Kidney epithelial cell (primary cell): ENCODE results near the gene IBTK. TPM values are rescaled to one million over a fixed set of nuclear protein-coding genes. Genes with fewer than 3 reads are reported as not detected.
"Not testable (repeated sequence)": the region's sequence is repeated elsewhere in the genome, so short reads cannot be mapped to it uniquely, and the experiment has no call there.

Experiments
- DNase-seq: peaks from one replicate; pipeline ENCODE4 v3.0.0-alpha.2; 2010; ENCODE audit warnings: low read depth
- H3K27me3 ChIP-seq: 2 replicates; pipeline ENCODE4 v1.6.0; 2011; ENCODE audit warnings: low read length; ENCODE audit not compliant: control insufficient read depth, insufficient read depth
- H3K36me3 ChIP-seq: 2 replicates; pipeline ENCODE4 v1.5.1; 2011; ENCODE audit warnings: low read length; ENCODE audit not compliant: control insufficient read depth, insufficient read depth
- H3K4me3 ChIP-seq: 2 replicates; pipeline ENCODE4 v1.5.1; 2011; ENCODE audit warnings: low read depth, mild to moderate bottlenecking, control low read depth, low read length
- CTCF ChIP-seq: IDR thresholded peaks from 2 replicates; pipeline ENCODE4 v1.5.1; 2011; ENCODE audit warnings: mild to moderate bottlenecking, moderate library complexity, low read length, control low read depth, inconsistent platforms; ENCODE audit not compliant: insufficient read depth, poor library complexity, severe bottlenecking
- total RNA-seq: library from RNA; depleted of rRNA; stranded (reverse); fragments of >200 nt; gene quantifications from 2 replicates; pipeline ENCODE4 v1.2.3, GENCODE V29; 2015

The IBTK gene
- total RNA-seq, 1 donor from 2014 or later: 42.6 TPM

- H3K4me3 ChIP-seq: no peak overlapping the region
- peak; percentile 99 for DNase-seq
- H3K36me3 ChIP-seq: no peaks in the 10 kb centered on the region
- no peaks in the 10 kb centered on the region for H3K27me3 ChIP-seq
- no peak for TF ChIP-seq CTCF
These were observed 103.3 kb downstream of the IBTK start for GRCh38 chr6:82144007-82144851.

- no peak for DNase-seq
- TF ChIP-seq CTCF: no peak
- no peak overlapping the region for H3K4me3 ChIP-seq
- no peaks in the 10 kb centered on the region for H3K27me3 ChIP-seq
- H3K36me3 ChIP-seq: no peaks in the 10 kb centered on the region
These were observed 104.5 kb downstream of the IBTK start for GRCh38 chr6:82143041-82143481.

- Histone ChIP-seq H3K27me3 (no peaks in the 10 kb centered on the region), H3K36me3 (no peaks in the 10 kb centered on the region), H3K4me3 (no peak overlapping the region)
- DNase-seq: no peak
- no peak for TF ChIP-seq CTCF
These were observed 105.0 kb downstream of the IBTK start for GRCh38 chr6:82142524-82142923.

GRCh38 chr6:82138075-82138791, 109.3 kb downstream of the IBTK start:
- no peak for TF ChIP-seq CTCF
- Histone ChIP-seq H3K36me3 (no peaks in the 10 kb centered on the region), H3K27me3 (no peaks in the 10 kb centered on the region), H3K4me3 (no peak overlapping the region)
- no peak for DNase-seq

GRCh38 chr6:82131441-82131840, 116.1 kb downstream of the IBTK start:
- TF ChIP-seq CTCF: no peak
- DNase-seq: no peak
- no peaks in the 10 kb centered on the region for H3K36me3 ChIP-seq
- H3K4me3 ChIP-seq: no peak overlapping the region
- H3K27me3 ChIP-seq: no peaks in the 10 kb centered on the region

- no peak for TF ChIP-seq CTCF
- no peak for DNase-seq
- Histone ChIP-seq H3K27me3 (no peaks in the 10 kb centered on the region), H3K4me3 (no peak overlapping the region), H3K36me3 (no peaks in the 10 kb centered on the region)
These were observed 117.7 kb downstream of the IBTK start for GRCh38 chr6:82129797-82130196.

GRCh38 chr6:82128973-82129372, 118.6 kb downstream of the IBTK start:
- DNase-seq, H3K4me3 ChIP-seq, H3K27me3 ChIP-seq, H3K36me3 ChIP-seq: not testable (repeated sequence)
